ENCODE results near the gene PDS5B.
"Not testable (repeated sequence)": the region's sequence is repeated elsewhere in the genome, so short reads cannot be mapped to it uniquely, and the experiment has no call there.

Gene PDS5B

DNA sequence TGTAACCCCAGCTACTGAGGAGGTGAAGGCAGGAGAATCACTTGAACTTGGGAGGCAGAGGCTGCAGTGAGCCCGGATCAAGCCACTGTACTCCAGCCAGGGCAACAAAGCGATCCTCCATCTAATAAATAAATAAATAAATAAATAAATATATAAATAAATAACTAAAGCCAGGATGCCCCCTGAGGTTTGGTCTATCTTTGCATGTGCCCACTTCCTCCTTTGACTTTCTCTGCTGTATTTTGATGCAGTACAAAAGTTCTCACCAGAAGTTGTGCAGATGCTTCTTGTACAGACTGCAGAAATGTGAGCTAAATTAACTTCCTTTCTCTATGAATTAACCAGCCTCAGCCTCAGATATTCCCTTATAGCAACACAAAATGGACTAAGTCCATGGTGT lies 41.2 kb upstream of the PDS5B start:
- Histone ChIP-seq H3K4me3 (ENCODE audit: low read depth in 1 of 2, low read length in 1 of 2) (no peak overlapping the region), H3K36me3 (no peaks in the 10 kb centered on the region), H3K27me3 (no peaks in the 10 kb centered on the region), H3K4me1 (ENCODE audit: control insufficient read depth in 1 of 2, insufficient read depth in 1 of 2, low read depth in 1 of 2, low read length in 1 of 2) (no peaks in the 10 kb centered on the region), H3K9me3 (no peaks in the 10 kb centered on the region), H3K27ac (no peak overlapping the region)
- TF ChIP-seq, protein P1, sequence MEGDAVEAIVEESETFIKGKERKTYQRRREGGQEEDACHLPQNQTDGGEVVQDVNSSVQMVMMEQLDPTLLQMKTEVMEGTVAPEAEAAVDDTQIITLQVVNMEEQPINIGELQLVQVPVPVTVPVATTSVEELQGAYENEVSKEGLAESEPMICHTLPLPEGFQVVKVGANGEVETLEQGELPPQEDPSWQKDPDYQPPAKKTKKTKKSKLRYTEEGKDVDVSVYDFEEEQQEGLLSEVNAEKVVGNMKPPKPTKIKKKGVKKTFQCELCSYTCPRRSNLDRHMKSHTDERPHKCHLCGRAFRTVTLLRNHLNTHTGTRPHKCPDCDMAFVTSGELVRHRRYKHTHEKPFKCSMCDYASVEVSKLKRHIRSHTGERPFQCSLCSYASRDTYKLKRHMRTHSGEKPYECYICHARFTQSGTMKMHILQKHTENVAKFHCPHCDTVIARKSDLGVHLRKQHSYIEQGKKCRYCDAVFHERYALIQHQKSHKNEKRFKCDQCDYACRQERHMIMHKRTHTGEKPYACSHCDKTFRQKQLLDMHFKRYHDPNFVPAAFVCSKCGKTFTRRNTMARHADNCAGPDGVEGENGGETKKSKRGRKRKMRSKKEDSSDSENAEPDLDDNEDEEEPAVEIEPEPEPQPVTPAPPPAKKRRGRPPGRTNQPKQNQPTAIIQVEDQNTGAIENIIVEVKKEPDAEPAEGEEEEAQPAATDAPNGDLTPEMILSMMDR (IDR thresholded peaks at IDR 0.05): no peak

DNA sequence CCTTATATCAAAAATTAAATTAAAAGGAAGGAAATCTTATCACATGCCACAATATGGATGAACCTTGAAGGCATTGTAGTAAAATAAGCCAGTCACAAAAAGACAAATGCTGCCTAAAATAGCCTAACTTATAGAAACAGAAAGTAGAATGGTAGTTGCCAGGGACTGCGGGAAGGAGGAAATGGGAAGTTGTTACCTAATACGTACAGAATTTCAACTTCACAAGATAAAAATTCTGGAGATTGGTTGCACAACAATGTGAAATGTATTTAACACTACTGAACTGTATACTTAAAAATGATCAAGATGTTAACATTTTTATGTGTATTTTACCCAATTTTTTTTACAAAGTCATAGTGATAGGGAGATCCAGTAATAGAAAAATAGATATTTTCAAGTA lies 37.4 kb upstream of the PDS5B start:
- Histone ChIP-seq H3K36me3 (no peaks in the 10 kb centered on the region), H3K27me3 (no peaks in the 10 kb centered on the region), H3K9me3 (no peaks in the 10 kb centered on the region), H3K4me1 (ENCODE audit: control insufficient read depth in 1 of 2, insufficient read depth in 1 of 2, low read depth in 1 of 2, low read length in 1 of 2) (no peaks in the 10 kb centered on the region), H3K27ac (no peak overlapping the region), H3K4me3 (ENCODE audit: low read depth in 1 of 2, low read length in 1 of 2) (no peak overlapping the region)
- TF ChIP-seq, protein P1 (IDR thresholded peaks at IDR 0.05): no peak

DNA sequence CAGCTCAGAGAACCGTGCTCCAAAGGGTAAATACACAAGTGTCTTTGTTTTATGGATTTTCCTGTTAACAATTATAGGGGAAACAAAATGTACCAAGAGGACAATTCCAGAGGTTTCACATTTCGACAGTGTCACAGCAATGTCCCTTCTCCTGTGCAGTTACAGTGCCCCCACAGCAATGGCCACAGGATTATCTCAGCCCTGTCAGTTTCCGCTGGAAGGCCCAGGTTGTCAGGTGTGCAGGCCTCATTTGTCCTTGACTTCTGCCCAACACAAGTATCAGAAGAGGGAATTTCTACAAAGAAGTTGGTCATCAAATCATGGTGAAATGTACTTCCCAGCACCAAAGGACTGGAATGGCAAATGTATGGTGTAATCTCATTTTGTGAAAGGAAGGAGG lies 36.5 kb upstream of the PDS5B start:
- TF ChIP-seq, protein P1 (IDR thresholded peaks at IDR 0.05): no peak
- no peaks in the 10 kb centered on the region for H3K9me3 ChIP-seq
- H3K27me3 ChIP-seq: no peaks in the 10 kb centered on the region

DNA sequence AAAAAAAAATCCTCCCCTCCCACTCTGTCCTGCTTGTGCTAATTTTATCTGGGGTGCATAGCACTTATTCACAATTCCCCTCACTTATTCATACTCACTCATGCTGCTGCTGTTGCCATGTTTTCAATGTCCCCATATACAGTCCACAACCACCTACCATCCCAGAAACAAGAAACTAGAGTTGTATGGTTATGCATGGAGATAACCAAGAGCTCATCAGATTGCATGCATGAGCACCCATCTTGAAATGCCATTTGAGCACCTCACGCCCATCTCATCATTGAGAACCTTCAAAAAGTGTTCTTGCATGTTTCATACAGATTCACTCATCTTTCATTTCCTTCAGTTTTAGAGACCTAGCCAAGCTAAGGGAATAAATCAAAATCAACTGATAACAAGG lies 32.5 kb upstream of the PDS5B start:
- TF ChIP-seq, protein P1 (IDR thresholded peaks at IDR 0.05): no peak
- Histone ChIP-seq H3K27ac (no peak overlapping the region), H3K36me3 (no peaks in the 10 kb centered on the region), H3K27me3 (no peaks in the 10 kb centered on the region), H3K9me3 (no peaks in the 10 kb centered on the region), H3K4me3 (ENCODE audit: low read depth in 1 of 2, low read length in 1 of 2) (no peak overlapping the region), H3K4me1 (ENCODE audit: control insufficient read depth in 1 of 2, insufficient read depth in 1 of 2, low read depth in 1 of 2, low read length in 1 of 2) (no peaks in the 10 kb centered on the region)

More for the DNA sequence above, 36.5 kb upstream of the PDS5B start:
- Histone ChIP-seq H3K4me3 (ENCODE audit: low read depth in 1 of 2, low read length in 1 of 2) (no peak overlapping the region), H3K4me1 (ENCODE audit: control insufficient read depth in 1 of 2, insufficient read depth in 1 of 2, low read depth in 1 of 2, low read length in 1 of 2) (no peaks in the 10 kb centered on the region), H3K36me3 (no peaks in the 10 kb centered on the region), H3K27ac (no peak overlapping the region)

DNA sequence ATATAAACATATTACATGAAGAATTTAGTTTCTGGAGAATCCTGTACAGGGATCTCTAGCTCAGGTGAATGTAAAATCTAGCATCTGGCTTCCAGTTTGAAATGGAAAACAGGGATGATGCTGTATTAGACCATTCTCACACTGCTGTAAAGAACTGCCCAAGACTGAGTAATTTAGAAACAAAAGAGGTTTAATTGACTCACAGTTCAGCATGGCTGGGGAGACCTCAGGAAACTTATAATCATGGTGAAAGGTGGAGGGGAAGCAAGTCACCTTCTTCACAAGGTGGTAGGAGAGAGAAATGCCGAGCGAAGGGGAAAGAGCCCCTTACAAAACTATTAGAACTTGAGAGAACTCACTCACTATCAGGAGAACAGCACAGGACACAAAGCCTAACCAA lies 30.6 kb upstream of the PDS5B start:
- TF ChIP-seq, protein P1 (IDR thresholded peaks at IDR 0.05): no peak
- peaks cover under 1% of the 10 kb centered on the region for H3K9me3 ChIP-seq
- no peaks in the 10 kb centered on the region for H3K27me3 ChIP-seq
- no peak overlapping the region for H3K4me3 ChIP-seq (ENCODE audit: low read depth in 1 of 2, low read length in 1 of 2)
- H3K36me3 ChIP-seq: no peaks in the 10 kb centered on the region
- H3K4me1 ChIP-seq (ENCODE audit: control insufficient read depth in 1 of 2, insufficient read depth in 1 of 2, low read depth in 1 of 2, low read length in 1 of 2): no peaks in the 10 kb centered on the region
- no peak overlapping the region for H3K27ac ChIP-seq

DNA sequence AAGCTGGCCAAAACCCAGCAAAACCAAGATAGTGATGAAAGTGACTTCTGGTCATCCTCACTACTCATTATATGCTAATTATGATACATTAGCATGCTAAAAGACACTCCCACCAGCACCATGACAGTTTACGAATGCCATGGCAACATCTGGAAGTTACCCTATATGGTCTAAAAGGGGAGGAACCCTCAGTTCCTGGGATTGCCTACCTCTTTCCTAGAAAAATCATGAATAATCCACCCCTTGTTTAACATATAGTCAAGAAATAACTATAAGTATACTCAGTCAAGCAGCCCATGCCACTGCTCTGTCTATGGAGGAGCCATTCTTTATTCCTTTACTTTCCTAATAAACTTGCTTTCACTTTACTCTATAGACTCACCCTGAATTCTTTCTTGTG lies 25.4 kb upstream of the PDS5B start:
- not testable (repeated sequence) for H3K27me3 ChIP-seq; H3K4me3 ChIP-seq (ENCODE audit: low read depth in 1 of 2, low read length in 1 of 2); H3K4me1 ChIP-seq (ENCODE audit: control insufficient read depth in 1 of 2, insufficient read depth in 1 of 2, low read depth in 1 of 2, low read length in 1 of 2); H3K27ac ChIP-seq; H3K36me3 ChIP-seq
- peaks cover 11% of the 10 kb centered on the region for H3K9me3 ChIP-seq

DNA sequence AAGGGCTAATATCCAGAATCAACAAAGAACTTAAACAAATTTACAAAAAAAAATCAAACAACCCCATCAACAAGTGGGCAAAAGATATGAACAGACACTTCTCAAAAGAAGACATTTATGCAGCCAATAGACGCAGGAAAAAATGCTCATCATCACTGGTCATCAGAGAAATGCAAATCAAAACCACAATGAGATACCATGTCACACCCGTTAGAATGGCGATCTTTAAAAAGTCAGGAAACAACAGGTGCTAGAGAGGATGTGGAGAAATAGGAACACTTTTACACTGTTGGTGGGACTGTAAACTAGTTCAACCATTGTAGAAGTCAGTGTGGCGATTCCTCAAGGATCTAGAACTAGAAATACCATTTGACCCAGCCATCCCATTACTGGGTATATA lies 10.6 kb upstream of the PDS5B start:
- H3K9me3 ChIP-seq; H3K4me3 ChIP-seq (ENCODE audit: low read depth in 1 of 2, low read length in 1 of 2); H3K27ac ChIP-seq; H3K4me1 ChIP-seq (ENCODE audit: control insufficient read depth in 1 of 2, insufficient read depth in 1 of 2, low read depth in 1 of 2, low read length in 1 of 2); H3K36me3 ChIP-seq; H3K27me3 ChIP-seq: not testable (repeated sequence)

All from neutrophil (primary cell).